Nephron (organoid): Measurements from ENCODE around the gene ATP13A4.
A peak's percentile ranks its signal among the peaks of the same experiment; 100 is the strongest.

Experiments
- H3K27ac Mint-ChIP-seq, 3 experiments: 2 replicates each; pipeline ENCODE4 v1.8.0; 2020; ENCODE audit warnings: mixed read lengths in 3 of 3, mild to moderate bottlenecking in 2 of 3, moderate library complexity in 1 of 3
- H3K27me3 Mint-ChIP-seq: 2 replicates; pipeline ENCODE4 v1.8.0; 2021; ENCODE audit warnings: low read depth, mild to moderate bottlenecking, moderate library complexity, mixed read lengths
- H3K36me3 Mint-ChIP-seq: 2 replicates; pipeline ENCODE4 v1.8.0; 2020; ENCODE audit warnings: low read depth, mixed read lengths
- H3K4me1 Mint-ChIP-seq: 2 replicates; pipeline ENCODE4 v1.8.0; 2020; ENCODE audit warnings: mixed read lengths
- H3K4me3 Mint-ChIP-seq, 3 experiments: 2 replicates each; pipeline ENCODE4 v1.8.0; 2020; ENCODE audit warnings: mild to moderate bottlenecking in 3 of 3, mixed read lengths in 3 of 3, moderate library complexity in 2 of 3
- H3K9me3 Mint-ChIP-seq: 2 replicates; pipeline ENCODE4 v1.8.0; 2020; ENCODE audit warnings: mixed read lengths
- TF ChIP-seq, protein P1 (sequence below), 3 experiments: fragments of 200-600 bp; sonication (generic); IDR thresholded peaks; one replicate each; pipeline ENCODE4 v1.5.0; 2021; ENCODE audit warnings: antibody characterized with exemption in 3 of 3; ENCODE audit not compliant: unreplicated experiment in 3 of 3

Gene ATP13A4, protein sequence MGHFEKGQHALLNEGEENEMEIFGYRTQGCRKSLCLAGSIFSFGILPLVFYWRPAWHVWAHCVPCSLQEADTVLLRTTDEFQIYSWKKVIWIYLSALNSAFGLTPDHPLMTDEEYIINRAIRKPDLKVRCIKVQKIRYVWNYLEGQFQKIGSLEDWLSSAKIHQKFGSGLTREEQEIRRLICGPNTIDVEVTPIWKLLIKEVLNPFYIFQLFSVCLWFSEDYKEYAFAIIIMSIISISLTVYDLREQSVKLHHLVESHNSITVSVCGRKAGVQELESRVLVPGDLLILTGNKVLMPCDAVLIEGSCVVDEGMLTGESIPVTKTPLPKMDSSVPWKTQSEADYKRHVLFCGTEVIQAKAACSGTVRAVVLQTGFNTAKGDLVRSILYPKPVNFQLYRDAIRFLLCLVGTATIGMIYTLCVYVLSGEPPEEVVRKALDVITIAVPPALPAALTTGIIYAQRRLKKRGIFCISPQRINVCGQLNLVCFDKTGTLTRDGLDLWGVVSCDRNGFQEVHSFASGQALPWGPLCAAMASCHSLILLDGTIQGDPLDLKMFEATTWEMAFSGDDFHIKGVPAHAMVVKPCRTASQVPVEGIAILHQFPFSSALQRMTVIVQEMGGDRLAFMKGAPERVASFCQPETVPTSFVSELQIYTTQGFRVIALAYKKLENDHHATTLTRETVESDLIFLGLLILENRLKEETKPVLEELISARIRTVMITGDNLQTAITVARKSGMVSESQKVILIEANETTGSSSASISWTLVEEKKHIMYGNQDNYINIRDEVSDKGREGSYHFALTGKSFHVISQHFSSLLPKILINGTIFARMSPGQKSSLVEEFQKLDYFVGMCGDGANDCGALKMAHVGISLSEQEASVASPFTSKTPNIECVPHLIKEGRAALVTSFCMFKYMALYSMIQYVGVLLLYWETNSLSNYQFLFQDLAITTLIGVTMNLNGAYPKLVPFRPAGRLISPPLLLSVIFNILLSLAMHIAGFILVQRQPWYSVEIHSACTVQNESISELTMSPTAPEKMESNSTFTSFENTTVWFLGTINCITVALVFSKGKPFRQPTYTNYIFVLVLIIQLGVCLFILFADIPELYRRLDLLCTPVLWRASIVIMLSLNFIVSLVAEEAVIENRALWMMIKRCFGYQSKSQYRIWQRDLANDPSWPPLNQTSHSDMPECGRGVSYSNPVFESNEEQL

DNA sequence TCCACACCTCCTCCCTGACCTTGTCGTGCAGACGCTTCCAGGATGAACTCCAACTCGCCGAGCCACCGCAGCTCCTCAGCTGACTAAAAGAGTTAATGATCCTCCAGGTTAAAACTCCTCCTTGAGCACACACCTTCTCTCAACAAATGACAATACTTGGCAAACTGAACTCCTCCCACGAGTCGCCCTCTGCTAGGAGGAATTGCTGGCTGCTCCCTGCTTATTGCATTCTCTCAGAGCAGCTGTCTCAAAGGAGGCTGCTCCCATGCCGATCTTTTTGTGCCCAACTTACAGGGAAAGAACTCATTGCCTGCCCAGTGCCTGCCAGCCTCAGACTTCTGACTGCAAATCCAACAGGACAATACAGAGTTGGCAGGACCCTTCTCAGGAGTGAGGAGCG, at the start of gene ATP13A4:
ATP13A4 (minus strand) TSS at position 85 of the 400 bp plus-strand sequence. CDS start 96 bp downstream, outside the sequence.
- Mint-ChIP-seq H3K27me3 (peaks cover 10% of the 10 kb centered on the region), H3K4me3 (no peak within 1 kb of the TSS), H3K27ac (peak within 1 kb of the TSS in 2 of 3 experiments; percentile 11 to 18), H3K36me3 (no peaks in the 10 kb centered on the region), H3K4me1 (peaks cover 9% of the 10 kb centered on the region), H3K9me3 (no peaks in the 10 kb centered on the region)
- TF ChIP-seq, protein P1, sequence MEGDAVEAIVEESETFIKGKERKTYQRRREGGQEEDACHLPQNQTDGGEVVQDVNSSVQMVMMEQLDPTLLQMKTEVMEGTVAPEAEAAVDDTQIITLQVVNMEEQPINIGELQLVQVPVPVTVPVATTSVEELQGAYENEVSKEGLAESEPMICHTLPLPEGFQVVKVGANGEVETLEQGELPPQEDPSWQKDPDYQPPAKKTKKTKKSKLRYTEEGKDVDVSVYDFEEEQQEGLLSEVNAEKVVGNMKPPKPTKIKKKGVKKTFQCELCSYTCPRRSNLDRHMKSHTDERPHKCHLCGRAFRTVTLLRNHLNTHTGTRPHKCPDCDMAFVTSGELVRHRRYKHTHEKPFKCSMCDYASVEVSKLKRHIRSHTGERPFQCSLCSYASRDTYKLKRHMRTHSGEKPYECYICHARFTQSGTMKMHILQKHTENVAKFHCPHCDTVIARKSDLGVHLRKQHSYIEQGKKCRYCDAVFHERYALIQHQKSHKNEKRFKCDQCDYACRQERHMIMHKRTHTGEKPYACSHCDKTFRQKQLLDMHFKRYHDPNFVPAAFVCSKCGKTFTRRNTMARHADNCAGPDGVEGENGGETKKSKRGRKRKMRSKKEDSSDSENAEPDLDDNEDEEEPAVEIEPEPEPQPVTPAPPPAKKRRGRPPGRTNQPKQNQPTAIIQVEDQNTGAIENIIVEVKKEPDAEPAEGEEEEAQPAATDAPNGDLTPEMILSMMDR (IDR thresholded peaks at IDR 0.05; ENCODE audit: unreplicated experiment in 3 of 3): no peak

DNA sequence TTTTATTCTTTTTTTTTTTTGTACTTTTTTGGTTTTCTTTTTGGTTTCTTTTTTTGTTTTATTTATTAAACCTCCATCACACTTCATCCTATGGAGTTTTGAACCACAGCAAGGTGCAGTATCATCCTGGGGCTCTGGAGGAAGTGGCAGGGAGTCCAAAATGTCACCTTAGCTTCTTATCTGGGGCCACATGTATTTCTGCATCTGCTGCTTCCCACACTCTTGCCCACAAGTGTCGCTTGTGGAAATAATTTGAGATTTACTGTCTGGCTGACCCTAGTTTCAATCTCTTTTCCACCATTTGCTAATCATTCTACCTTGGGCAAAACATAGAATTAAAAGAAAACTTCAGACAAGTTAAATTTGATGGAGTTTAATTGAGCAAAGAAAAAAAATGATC, 44.7 kb upstream of the ATP13A4 start:
- Mint-ChIP-seq H3K36me3 (peaks cover 35% of the 10 kb centered on the region), H3K9me3 (no peaks in the 10 kb centered on the region), H3K27me3 (no peaks in the 10 kb centered on the region), H3K4me1 (peaks cover 12% of the 10 kb centered on the region), H3K27ac (no peak overlapping the region), H3K4me3 (no peak overlapping the region)
- TF ChIP-seq, protein P1 (IDR thresholded peaks at IDR 0.05; ENCODE audit: unreplicated experiment in 3 of 3): no peak

DNA sequence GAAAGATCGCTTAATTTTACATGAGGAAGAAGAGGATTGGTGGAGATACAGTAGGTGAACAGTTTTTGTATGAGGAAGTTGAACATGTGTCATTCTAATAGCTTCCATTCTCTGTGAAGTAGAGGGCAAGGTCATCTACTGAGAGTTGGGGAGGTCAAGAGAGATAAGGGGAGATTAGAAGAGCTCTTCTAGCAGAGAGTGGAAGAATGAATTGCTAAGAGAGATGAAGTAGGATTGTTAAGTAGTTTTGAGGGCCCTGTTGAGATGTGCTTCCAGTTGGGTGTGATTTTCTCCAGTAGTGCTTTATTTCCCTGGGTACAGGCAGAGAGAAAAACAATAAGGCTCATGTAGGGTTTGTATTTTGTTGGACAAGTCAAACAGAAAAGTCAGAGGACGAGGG, 43.5 kb upstream of the ATP13A4 start:
- Mint-ChIP-seq H3K9me3 (no peaks in the 10 kb centered on the region), H3K27ac (no peak overlapping the region), H3K4me3 (no peak overlapping the region), H3K36me3 (peaks cover 31% of the 10 kb centered on the region), H3K4me1 (peaks cover 12% of the 10 kb centered on the region), H3K27me3 (no peaks in the 10 kb centered on the region)
- TF ChIP-seq, protein P1 (IDR thresholded peaks at IDR 0.05; ENCODE audit: unreplicated experiment in 3 of 3): no peak

DNA sequence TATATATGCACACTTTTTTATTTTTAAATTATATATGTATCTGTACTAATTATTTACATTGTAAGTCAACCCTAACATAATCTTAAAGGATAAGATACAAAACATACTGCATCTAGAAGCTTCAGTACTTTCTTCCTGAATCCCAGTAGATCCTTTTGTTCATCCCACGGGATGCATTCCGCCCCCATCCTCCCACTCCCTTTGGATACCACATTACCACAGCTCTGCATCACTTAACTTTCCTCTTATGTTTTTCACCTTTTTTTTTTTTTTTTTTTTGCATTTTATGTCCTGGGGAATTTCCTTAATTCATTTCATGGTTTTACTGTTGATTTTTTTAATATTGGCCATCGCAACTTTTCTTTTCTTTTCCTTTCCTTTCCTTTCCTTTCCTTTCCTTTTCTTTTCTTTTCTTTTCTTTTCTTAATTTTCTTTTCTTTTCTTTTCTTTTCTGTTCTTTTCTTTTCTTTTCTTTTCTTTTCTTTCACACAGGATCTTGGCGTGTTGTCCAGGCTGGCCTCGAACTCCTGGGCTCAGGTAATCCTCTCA, 41.3 kb upstream of the ATP13A4 start:
- Mint-ChIP-seq H3K4me3 (peak overlapping the region; percentile 72 to 82 (median 81)), H3K36me3 (peaks cover 31% of the 10 kb centered on the region), H3K27me3 (no peaks in the 10 kb centered on the region), H3K27ac (peak overlapping the region in 1 of 3 experiments; percentile 43), H3K9me3 (no peaks in the 10 kb centered on the region), H3K4me1 (peaks cover 17% of the 10 kb centered on the region)
- TF ChIP-seq, protein P1 (IDR thresholded peaks at IDR 0.05; ENCODE audit: unreplicated experiment in 3 of 3): no peak

DNA sequence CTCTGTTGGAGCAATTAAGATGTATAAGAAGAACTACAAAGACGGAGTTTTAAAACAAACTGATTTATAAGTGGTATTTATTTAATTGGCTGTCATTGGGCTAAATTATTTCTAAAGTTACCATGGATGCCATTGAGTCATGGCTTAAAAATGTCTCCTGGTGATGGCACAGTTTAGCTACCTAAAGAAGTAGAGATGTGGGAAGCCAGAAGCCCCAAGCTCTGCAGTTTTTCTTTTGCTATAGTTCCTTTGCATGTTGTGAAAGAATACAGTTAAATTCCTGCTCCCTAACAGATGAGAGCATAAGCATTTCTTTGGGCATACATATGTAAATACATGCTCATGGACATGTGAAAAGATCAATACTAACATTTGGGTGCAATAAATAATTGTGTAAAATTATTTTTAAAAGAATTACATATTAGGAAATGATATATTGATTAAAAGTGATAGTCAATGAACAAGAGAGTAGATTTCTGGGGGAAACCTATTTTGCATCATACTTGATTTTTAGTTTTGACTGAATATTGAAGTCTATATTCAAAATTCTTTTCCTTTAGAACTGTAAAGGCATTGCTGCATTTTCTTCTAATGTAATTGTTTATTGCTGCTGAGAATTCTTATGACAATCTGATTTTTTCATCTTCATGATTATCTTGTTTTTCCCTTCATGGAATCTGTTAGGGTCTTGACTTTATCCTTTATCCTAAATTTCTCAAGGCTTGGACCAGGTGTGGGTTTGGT, 40.4 kb upstream of the ATP13A4 start:
- peak overlapping the region; percentile 95 to 97 (median 96) for H3K4me3 Mint-ChIP-seq
- TF ChIP-seq, protein P1 (IDR thresholded peaks at IDR 0.05; ENCODE audit: unreplicated experiment in 3 of 3): no peak
- H3K27ac Mint-ChIP-seq: peak overlapping the region in 1 of 3 experiments; percentile 43
- peaks cover 31% of the 10 kb centered on the region for H3K36me3 Mint-ChIP-seq
- H3K9me3 Mint-ChIP-seq: no peaks in the 10 kb centered on the region
- H3K4me1 Mint-ChIP-seq: peaks cover 17% of the 10 kb centered on the region
- no peaks in the 10 kb centered on the region for H3K27me3 Mint-ChIP-seq
